ENCODE measurements around the gene CYP2A6.

CYP2A6 gene

GRCh38 chr19:40801426-40802299, 48.6 kb downstream of the CYP2A6 start:
- DNase-seq, result no peak

DNA sequence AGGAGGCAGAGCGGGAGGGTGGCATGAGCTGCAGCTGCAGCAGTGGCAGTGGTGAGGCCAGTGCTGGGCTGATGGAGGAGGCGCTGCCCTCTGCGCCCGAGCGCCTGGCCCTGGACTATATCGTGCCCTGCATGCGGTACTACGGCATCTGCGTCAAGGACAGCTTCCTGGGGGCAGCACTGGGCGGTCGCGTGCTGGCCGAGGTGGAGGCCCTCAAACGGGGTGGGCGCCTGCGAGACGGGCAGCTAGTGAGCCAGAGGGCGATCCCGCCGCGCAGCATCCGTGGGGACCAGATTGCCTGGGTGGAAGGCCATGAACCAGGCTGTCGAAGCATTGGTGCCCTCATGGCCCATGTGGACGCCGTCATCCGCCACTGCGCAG, 49.3 kb downstream of the CYP2A6 start:
- no peak for DNase-seq

DNA sequence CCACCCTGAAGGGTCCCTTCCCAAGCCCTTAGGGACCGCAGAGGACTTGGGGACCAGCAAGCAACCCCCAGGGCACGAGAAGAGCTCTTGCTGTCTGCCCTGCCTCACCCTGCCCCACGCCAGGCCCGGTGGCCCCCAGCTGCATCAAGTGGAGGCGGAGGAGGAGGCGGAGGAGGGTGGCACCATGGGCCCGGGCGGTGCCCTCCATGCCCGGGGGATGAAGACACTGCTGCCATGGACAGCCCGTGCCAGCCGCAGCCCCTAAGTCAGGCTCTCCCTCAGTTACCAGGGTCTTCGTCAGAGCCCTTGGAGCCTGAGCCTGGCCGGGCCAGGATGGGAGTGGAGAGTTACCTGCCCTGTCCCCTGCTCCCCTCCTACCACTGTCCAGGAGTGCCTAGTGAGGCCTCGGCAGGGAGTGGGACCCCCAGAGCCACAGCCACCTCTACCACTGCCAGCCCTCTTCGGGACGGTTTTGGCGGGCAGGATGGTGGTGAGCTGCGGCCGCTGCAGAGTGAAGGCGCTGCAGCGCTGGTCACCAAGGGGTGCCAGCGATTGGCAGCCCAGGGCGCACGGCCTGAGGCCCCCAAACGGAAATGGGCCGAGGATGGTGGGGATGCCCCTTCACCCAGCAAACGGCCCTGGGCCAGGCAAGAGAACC, 49.8 kb downstream of the CYP2A6 start:
- no peak for DNase-seq

DNA sequence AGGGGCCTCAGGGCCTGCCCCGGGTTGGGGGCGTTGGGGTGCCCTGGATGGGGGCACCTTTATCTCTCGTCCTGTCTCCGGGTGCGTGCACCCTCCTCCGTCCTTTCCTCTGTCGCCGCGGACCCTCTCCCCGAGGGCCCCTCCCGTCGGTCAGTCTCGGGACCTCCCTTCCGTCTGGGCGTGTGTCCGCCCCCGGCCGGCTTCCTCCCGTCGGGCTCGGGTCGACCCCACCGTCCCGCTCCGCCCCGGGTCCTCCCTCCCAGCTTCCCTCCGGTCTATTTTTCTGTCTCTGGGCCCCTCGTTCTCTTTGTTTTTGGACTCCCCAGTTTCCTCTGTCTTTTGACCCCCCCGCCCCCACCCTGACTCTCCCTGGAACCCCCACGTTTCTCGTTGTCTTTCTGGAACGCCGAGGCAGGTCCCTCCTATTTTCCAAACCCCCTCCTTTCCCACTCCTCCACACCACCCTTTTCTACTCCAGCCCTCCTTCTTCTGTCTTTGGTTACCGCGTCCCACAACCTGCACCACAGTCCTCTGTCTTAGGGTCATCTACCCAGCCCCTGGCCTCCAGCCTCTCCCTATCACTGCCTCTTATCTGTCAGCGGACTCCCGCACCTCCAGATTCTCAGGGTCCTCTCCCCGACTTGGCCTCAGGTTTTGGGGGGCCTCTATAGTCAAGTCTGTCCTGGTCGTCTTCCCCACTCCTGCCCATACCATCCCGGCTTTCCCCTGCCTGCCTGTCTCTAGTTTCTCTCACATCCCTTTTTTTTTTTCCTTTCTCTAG, 50.5 kb downstream of the CYP2A6 start:
- no peak for DNase-seq

GRCh38 chr19:40798683-40799557, 51.3 kb downstream of the CYP2A6 start, which contains the start of gene EGLN2:
Gene EGLN2, plus strand, starts transcription at chr19:40799191. Its CDS starts 1,382 bp downstream, at chr19:40800573.
- DNase-seq, result peak; percentile 96

DNA sequence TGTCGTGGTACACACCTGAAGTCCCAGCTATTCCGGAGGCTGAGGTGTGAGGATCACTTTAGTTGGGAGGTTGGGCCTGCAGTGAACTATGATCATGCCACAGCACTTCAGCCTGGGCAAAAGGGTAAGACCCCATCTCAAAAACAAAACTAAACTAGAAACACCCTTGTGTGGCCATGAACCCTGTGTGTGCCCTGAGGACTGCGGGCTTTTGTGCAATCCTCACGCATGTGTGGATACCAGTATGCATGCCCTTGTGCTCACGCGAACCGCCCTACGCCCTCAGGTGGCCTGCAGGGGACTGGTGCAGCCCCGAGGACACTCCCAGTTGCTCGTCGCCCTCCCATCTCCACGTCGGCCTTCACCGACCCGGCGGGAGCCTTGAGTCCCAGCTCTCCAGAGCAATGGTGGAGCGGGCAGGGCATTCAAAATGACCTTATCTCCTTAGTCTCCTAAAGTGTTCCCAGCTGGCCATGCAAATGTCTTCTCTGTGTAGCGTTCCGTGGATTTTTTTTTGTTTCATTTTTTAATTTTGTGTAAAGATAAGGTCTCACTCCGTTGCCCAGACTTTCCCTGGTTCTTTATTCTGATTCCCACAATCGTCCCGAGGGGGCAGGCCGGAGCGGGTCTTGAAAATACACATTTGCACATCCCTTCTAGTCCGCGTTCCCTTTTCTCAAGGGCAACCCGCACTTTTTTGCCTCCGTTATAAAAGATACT, 52.1 kb downstream of the CYP2A6 start:
- peak; percentile 32 for DNase-seq

DNA sequence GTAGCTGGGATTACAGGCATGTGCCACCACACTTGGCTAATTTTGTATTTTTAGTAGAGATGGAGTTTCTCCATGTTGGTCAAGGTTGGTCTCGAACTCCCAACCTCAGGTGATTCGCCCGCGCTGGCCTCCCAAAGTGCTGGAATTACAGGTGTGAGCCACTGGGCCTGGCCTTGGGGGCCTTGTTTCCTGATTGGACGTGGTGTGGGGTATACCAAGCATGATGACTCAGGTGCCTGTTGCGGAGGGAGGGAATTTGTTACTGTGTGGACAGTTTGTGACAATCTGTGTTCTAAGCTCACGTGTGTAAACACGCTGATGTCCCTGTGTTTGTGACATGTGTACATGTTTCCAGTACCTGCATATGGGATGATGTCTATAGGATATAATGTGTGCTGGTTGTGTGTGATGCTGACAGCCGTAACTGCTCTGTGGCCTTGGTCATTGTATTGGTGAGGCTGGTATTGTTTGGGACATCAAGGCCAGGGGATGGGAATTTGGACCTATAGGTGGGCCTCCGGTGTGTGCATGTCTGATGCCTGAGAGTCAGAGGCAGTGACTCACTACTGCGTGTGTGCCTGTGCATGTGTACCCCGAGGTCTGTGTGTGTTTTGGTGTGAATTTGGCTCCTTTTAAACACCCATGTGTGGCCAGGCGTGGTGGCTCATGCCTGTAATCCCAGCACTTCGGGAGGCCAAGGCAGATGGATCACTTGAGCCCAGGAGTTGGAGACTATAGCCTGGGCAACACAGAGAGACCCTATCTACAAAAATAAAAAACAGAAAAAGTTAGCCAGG, 52.9 kb downstream of the CYP2A6 start:
- DNase-seq, result no peak

All from NCI-H1092 treated with DMSO at 0.1 percent for 48 hours (cell line).